DOHH2 (cell line): ENCODE results near the gene AP3B1.

Source experiments
- CTCF ChIP-seq: fragments of 200-600 bp; sonication (generic); IDR thresholded peaks from one replicate; pipeline ENCODE4 v1.5.1; 2014; ENCODE audit warnings: antibody characterized with exemption, mild to moderate bottlenecking, low read depth, low read length; ENCODE audit not compliant: poor library complexity, severe bottlenecking
- EZH2phosphoT487 ChIP-seq: fragments of 200-600 bp; sonication (generic); IDR thresholded peaks from 2 replicates; pipeline ENCODE4 v1.6.1; 2017; ENCODE audit warnings: borderline replicate concordance, mild to moderate bottlenecking, antibody characterized with exemption, low read length, moderate library complexity, mixed read lengths

GRCh38 chr5:78275998-78276543 lies 18.4 kb downstream of the AP3B1 start:
- TF ChIP-seq CTCF: no peak
- no peak for TF ChIP-seq EZH2phosphoT487
